Mammary epithelial cell (primary cell): ENCODE results near the gene LRFN5.

Experiments
- EZH2 ChIP-seq: IDR thresholded peaks from 2 replicates; pipeline ENCODE4 v1.6.1; 2012; ENCODE audit warnings: low read length, inconsistent platforms, borderline replicate concordance
- TF ChIP-seq, protein P1 (sequence below), 2 donors: IDR thresholded peaks in 1 of 2; conservative IDR thresholded peaks in 1 of 2; 2 replicates each; pipeline ENCODE4 v1.5.1; 2011 to 2012; ENCODE audit warnings: inconsistent platforms in 2 of 2, low read length in 2 of 2, mild to moderate bottlenecking in 2 of 2, control low read depth in 1 of 2, low read depth in 1 of 2; ENCODE audit not compliant: insufficient read depth in 1 of 2; ENCODE audit errors: extremely low read depth in 1 of 2

DNA sequence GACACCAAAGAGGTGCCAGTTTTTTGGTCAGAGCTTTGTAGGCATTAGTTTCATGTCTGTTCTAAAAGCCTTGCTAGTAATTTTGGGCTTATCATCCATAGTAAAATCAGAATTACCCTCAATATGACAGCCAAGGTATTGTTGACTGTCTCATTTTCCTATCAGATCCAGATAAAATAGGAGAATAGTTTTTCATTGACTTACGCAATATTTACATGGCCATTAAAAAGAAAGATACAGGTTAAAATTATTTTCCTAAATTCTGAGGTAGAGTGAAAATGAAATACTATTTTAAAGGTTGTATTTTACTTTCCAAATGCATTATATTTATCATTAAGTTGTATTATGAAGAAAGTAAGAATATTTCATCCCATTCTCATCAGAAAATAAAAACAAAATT, 203.7 kb downstream of the LRFN5 start:
- TF ChIP-seq, protein P1, sequence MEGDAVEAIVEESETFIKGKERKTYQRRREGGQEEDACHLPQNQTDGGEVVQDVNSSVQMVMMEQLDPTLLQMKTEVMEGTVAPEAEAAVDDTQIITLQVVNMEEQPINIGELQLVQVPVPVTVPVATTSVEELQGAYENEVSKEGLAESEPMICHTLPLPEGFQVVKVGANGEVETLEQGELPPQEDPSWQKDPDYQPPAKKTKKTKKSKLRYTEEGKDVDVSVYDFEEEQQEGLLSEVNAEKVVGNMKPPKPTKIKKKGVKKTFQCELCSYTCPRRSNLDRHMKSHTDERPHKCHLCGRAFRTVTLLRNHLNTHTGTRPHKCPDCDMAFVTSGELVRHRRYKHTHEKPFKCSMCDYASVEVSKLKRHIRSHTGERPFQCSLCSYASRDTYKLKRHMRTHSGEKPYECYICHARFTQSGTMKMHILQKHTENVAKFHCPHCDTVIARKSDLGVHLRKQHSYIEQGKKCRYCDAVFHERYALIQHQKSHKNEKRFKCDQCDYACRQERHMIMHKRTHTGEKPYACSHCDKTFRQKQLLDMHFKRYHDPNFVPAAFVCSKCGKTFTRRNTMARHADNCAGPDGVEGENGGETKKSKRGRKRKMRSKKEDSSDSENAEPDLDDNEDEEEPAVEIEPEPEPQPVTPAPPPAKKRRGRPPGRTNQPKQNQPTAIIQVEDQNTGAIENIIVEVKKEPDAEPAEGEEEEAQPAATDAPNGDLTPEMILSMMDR (conservative IDR thresholded peaks at IDR 0.05 in 1 of 2, IDR thresholded peaks at IDR 0.05 in 1 of 2; ENCODE audit: extremely low read depth in 1 of 2, insufficient read depth in 1 of 2, low read depth in 1 of 2, low read length in 2 of 2): no peak
- TF ChIP-seq EZH2: no peak
